Neural cell (in vitro differentiated cells): Measurements from ENCODE around the gene SPIN1. TPM values are rescaled to one million over a fixed set of nuclear protein-coding genes. Genes with fewer than 3 reads are reported as not detected.

Experiments
- H2AFZ ChIP-seq: fragments of 200-600, 300-800 bp; sonication (generic), shearing (Covaris generic); 2 replicates; pipeline ENCODE4 v1.6.0; 2014; ENCODE audit warnings: low read depth, mild to moderate bottlenecking, antibody characterized with exemption, low read length, moderate library complexity
- H3F3A ChIP-seq: fragments of 200-600 bp; shearing (Covaris generic); 2 replicates; pipeline ENCODE4 v1.6.1; 2016; ENCODE audit warnings: mild to moderate bottlenecking, moderate library complexity, mixed read lengths, antibody characterized with exemption, low read length; ENCODE audit not compliant: insufficient read depth, poor library complexity, severe bottlenecking
- H3K27ac ChIP-seq: fragments of 200-600, 300-800 bp; sonication (generic), shearing (Covaris generic); 2 replicates; pipeline ENCODE4 v1.5.1; 2014; ENCODE audit warnings: mild to moderate bottlenecking, low read length, moderate library complexity
- H3K27me3 ChIP-seq: fragments of 300-800, 200-600 bp; sonication (generic), shearing (Covaris generic); 2 replicates; pipeline ENCODE4 v1.6.0; 2014; ENCODE audit warnings: mild to moderate bottlenecking, low read depth, low read length, moderate library complexity; ENCODE audit not compliant: insufficient read depth
- H3K36me3 ChIP-seq: fragments of 300-800, 200-600 bp; sonication (generic), shearing (Covaris generic); 2 replicates; pipeline ENCODE4 v1.5.1; 2014; ENCODE audit warnings: mild to moderate bottlenecking, antibody characterized with exemption, low read length, moderate library complexity; ENCODE audit not compliant: insufficient read depth
- H3K4me2 ChIP-seq: fragments of 300-800, 200-600 bp; sonication (generic), shearing (Covaris generic); 2 replicates; pipeline ENCODE4 v1.6.0; 2014; ENCODE audit warnings: mild to moderate bottlenecking, low read length
- H3K4me3 ChIP-seq: fragments of 300-800, 200-600 bp; sonication (generic), shearing (Covaris generic); 2 replicates; pipeline ENCODE4 v1.5.1; 2014; ENCODE audit warnings: mild to moderate bottlenecking, low read length, moderate library complexity
- H3K79me2 ChIP-seq: fragments of 200-600 bp; shearing (Covaris generic); replicated peaks from 2 replicates; pipeline ENCODE4 v1.6.0; 2014; ENCODE audit warnings: mild to moderate bottlenecking, low read length, moderate library complexity; ENCODE audit not compliant: insufficient read depth
- H3K9ac ChIP-seq: fragments of 300-800, 200-600 bp; sonication (generic), shearing (Covaris generic); 2 replicates; pipeline ENCODE4 v1.6.1; 2016; ENCODE audit warnings: mild to moderate bottlenecking, low read length, mixed read lengths
- H3K9me2 ChIP-seq: fragments of 200-600 bp; shearing (Covaris generic); 2 replicates; pipeline ENCODE4 v1.6.1; 2016; ENCODE audit warnings: mild to moderate bottlenecking, low read length, mixed read lengths; ENCODE audit not compliant: insufficient read depth
- H3K9me3 ChIP-seq: fragments of 200-600, 300-800 bp; sonication (generic), shearing (Covaris generic); 2 replicates; pipeline ENCODE4 v1.6.1; 2016; ENCODE audit warnings: mild to moderate bottlenecking, mixed run types, low read length, moderate library complexity, mixed read lengths
- H4K20me1 ChIP-seq: fragments of 200-600 bp; shearing (Covaris generic); 2 replicates; pipeline ENCODE4 v1.6.1; 2016; ENCODE audit warnings: mild to moderate bottlenecking, mixed run types; ENCODE audit not compliant: insufficient read depth
- EP300 ChIP-seq: fragments of 450-650 bp; conservative IDR thresholded peaks from 2 replicates; pipeline ENCODE4 v1.6.1; 2014; ENCODE audit warnings: antibody characterized with exemption, mild to moderate bottlenecking, moderate library complexity; ENCODE audit not compliant: poor library complexity, severe bottlenecking
- EZH2 ChIP-seq: fragments of 200-600, 300-800 bp; shearing (Covaris generic), sonication (generic); IDR thresholded peaks from 2 replicates; pipeline ENCODE4 v1.6.1; 2014; ENCODE audit warnings: antibody characterized with exemption, low read length, borderline replicate concordance, mild to moderate bottlenecking; ENCODE audit not compliant: insufficient read depth, poor library complexity, severe bottlenecking
- MXI1 ChIP-seq: fragments of 450-650 bp; conservative IDR thresholded peaks from 2 replicates; pipeline ENCODE4 v1.6.1; 2014; ENCODE audit warnings: antibody characterized with exemption, mild to moderate bottlenecking; ENCODE audit not compliant: poor library complexity, severe bottlenecking
- POLR2AphosphoS5 ChIP-seq: IDR thresholded peaks from 2 replicates; pipeline ENCODE4 v1.6.1; 2012
- RAD21 ChIP-seq: fragments of 450-650 bp; conservative IDR thresholded peaks from 2 replicates; pipeline ENCODE4 v1.6.1; 2014; ENCODE audit warnings: antibody characterized with exemption, mild to moderate bottlenecking, moderate library complexity
- SMC3 ChIP-seq: fragments of 450-650 bp; conservative IDR thresholded peaks from 2 replicates; pipeline ENCODE4 v1.6.1; 2014; ENCODE audit warnings: antibody characterized with exemption, mild to moderate bottlenecking, moderate library complexity; ENCODE audit not compliant: poor library complexity
- TAF1 ChIP-seq: IDR thresholded peaks from 2 replicates; pipeline ENCODE4 v1.6.1; 2012; ENCODE audit warnings: low read depth
- polyA plus RNA-seq: library from polyadenylated mRNA; depleted of rRNA; stranded (reverse); fragments of >200 nt; gene quantifications from 2 replicates; pipeline ENCODE4 v1.2.3, GENCODE V29; 2014
- TF ChIP-seq, protein P1 (sequence below): IDR thresholded peaks from 2 replicates; pipeline ENCODE4 v1.6.1; 2012; ENCODE audit warnings: borderline replicate concordance
- TF ChIP-seq, protein P2 (sequence below): fragments of 450-650 bp; IDR thresholded peaks from 2 replicates; pipeline ENCODE4 v1.5.1; 2014; ENCODE audit warnings: antibody characterized with exemption, mild to moderate bottlenecking, moderate library complexity; ENCODE audit not compliant: poor library complexity, severe bottlenecking

The SPIN1 gene
- polyA plus RNA-seq, 1 donor from 2014 or later, result 282 TPM

GRCh38 chr9:88390371-88390990 lies 2.2 kb downstream of the SPIN1 start:
- H3K36me3 ChIP-seq, result no peaks in the 10 kb centered on the region
- no peaks in the 10 kb centered on the region for H3K9me3 ChIP-seq
- no peak for TF ChIP-seq SMC3
- no peak for TF ChIP-seq MXI1
- no peak for TF ChIP-seq EZH2
- TF ChIP-seq EP300, result no peak
- no peaks in the 10 kb centered on the region for H3K9me2 ChIP-seq
- H3K9ac ChIP-seq, result peak overlapping the region; percentile 92
- no peaks in the 10 kb centered on the region for H4K20me1 ChIP-seq
- peaks cover 61% of the 10 kb centered on the region for H3K79me2 ChIP-seq
- H3F3A ChIP-seq, result no peaks in the 10 kb centered on the region
- H3K4me2 ChIP-seq, result peak overlapping the region; percentile 50
- H3K27ac ChIP-seq, result peak overlapping the region; percentile 89
- H2AFZ ChIP-seq, result no peak overlapping the region
- peak overlapping the region; percentile 79 for H3K4me3 ChIP-seq
- H3K27me3 ChIP-seq, result no peaks in the 10 kb centered on the region

DNA sequence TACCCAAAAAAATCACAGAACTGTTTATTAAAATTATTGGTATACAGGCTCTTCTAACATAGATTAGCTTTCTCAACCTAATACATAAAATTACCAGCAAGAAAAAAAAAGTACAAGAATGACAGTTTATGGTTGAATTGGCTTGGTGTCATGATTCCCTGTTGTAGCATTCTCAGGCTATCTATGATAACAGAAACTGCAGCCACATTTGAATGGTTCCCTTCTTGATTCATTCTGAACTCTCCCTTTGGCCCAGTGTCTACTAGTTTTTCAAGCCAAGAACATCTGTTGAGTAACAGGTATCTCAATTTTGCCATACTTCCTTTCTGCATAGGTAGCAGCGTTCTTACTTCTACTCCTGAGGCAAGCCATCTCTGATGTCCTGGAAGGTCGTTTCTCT lies 3.0 kb downstream of the SPIN1 start:
- Histone ChIP-seq H3F3A (no peaks in the 10 kb centered on the region), H3K27ac (no peak overlapping the region), H3K27me3 (no peaks in the 10 kb centered on the region), H4K20me1 (no peaks in the 10 kb centered on the region), H3K36me3 (no peaks in the 10 kb centered on the region), H2AFZ (no peak overlapping the region), H3K4me2 (peak overlapping the region; percentile 50), H3K4me3 (peak overlapping the region; percentile 79), H3K9me3 (no peaks in the 10 kb centered on the region), H3K9ac (no peak overlapping the region), H3K9me2 (no peaks in the 10 kb centered on the region), H3K79me2 (peaks cover 67% of the 10 kb centered on the region)
- TF ChIP-seq EZH2 (no peak), POLR2AphosphoS5 (no peak), EP300 (no peak), MXI1 (no peak), TAF1 (no peak), RAD21 (no peak), SMC3 (no peak)
- TF ChIP-seq, protein P1, sequence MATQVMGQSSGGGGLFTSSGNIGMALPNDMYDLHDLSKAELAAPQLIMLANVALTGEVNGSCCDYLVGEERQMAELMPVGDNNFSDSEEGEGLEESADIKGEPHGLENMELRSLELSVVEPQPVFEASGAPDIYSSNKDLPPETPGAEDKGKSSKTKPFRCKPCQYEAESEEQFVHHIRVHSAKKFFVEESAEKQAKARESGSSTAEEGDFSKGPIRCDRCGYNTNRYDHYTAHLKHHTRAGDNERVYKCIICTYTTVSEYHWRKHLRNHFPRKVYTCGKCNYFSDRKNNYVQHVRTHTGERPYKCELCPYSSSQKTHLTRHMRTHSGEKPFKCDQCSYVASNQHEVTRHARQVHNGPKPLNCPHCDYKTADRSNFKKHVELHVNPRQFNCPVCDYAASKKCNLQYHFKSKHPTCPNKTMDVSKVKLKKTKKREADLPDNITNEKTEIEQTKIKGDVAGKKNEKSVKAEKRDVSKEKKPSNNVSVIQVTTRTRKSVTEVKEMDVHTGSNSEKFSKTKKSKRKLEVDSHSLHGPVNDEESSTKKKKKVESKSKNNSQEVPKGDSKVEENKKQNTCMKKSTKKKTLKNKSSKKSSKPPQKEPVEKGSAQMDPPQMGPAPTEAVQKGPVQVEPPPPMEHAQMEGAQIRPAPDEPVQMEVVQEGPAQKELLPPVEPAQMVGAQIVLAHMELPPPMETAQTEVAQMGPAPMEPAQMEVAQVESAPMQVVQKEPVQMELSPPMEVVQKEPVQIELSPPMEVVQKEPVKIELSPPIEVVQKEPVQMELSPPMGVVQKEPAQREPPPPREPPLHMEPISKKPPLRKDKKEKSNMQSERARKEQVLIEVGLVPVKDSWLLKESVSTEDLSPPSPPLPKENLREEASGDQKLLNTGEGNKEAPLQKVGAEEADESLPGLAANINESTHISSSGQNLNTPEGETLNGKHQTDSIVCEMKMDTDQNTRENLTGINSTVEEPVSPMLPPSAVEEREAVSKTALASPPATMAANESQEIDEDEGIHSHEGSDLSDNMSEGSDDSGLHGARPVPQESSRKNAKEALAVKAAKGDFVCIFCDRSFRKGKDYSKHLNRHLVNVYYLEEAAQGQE, result no peak
- TF ChIP-seq, protein P2, sequence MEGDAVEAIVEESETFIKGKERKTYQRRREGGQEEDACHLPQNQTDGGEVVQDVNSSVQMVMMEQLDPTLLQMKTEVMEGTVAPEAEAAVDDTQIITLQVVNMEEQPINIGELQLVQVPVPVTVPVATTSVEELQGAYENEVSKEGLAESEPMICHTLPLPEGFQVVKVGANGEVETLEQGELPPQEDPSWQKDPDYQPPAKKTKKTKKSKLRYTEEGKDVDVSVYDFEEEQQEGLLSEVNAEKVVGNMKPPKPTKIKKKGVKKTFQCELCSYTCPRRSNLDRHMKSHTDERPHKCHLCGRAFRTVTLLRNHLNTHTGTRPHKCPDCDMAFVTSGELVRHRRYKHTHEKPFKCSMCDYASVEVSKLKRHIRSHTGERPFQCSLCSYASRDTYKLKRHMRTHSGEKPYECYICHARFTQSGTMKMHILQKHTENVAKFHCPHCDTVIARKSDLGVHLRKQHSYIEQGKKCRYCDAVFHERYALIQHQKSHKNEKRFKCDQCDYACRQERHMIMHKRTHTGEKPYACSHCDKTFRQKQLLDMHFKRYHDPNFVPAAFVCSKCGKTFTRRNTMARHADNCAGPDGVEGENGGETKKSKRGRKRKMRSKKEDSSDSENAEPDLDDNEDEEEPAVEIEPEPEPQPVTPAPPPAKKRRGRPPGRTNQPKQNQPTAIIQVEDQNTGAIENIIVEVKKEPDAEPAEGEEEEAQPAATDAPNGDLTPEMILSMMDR, result no peak
